NCI-H2029 treated with DMSO at 0.1 percent for 48 hours (cell line): ENCODE results near the gene SLC33A1.
A peak's percentile ranks its signal among the peaks of the same experiment; 100 is the strongest.
"Not testable (repeated sequence)": the region's sequence is repeated elsewhere in the genome, so short reads cannot be mapped to it uniquely, and the experiment has no call there.

ENCODE experiments used
- DNase-seq: peaks from one replicate; lab custom pipeline; 2025; lab: John Stamatoyannopoulos, UW

SLC33A1 gene

DNA sequence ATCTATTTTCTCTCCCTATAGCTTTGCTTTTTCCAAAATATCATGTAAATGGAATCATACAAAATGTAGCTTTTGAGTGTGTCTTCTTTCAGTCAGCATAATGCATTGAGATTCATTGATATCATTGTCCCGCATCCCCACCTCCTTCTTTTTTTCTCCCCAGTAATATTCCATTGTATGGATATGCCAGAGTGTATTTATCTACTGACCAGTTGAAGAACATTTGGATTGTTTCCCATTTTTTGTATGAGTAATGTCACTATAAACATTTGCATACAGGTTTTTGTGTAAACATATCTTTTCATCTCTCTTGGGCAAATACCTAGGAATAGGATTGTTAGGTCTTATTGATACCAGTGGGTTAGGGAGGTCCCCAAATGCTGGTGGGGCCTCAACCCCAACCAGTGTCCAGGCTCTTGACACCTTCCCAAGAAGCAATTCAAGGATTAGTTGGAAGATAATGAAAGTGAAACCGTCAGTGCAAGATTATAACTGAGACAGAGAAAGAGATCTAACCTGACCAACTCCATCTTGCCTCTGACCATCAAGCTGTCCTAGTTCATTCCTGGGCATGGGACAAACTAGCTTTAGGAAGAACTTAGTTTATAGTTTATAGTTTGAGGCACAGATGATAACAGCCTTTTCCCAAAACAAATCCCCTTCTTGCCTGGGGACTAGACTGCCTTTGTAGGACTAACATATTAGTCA lies 7.4 kb upstream of the SLC33A1 start:
- DNase-seq: no peak

- DNase-seq: not testable (repeated sequence)
These were observed 6.2 kb upstream of the SLC33A1 start for GRCh38 chr3:155860424-155860823.

DNA sequence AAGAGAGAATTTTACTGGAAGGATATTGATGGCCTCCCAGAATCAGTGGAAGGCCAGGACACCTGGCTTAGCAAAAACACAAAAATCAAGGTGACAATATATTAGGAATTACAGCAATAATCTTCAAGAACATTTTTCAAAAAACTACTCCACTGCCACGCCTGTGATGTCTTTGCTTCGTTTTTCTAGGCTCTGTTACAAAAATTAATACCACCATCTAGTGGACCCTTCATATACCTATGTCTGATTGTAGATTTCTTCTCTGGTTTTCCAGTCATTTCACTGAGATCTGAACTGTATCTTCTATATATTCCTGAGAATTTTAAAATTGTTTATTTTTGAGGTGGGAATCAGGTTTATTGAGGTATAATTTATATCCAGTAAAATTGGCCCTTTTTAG lies 5.6 kb upstream of the SLC33A1 start:
- no peak for DNase-seq

GRCh38 chr3:155853214-155854140 lies 750 bp downstream of the SLC33A1 start:
- no peak for DNase-seq

GRCh38 chr3:155852341-155852740 lies 1.9 kb downstream of the SLC33A1 start:
- DNase-seq: no peak

- DNase-seq: not testable (repeated sequence)
These were observed 4.8 kb downstream of the SLC33A1 start for GRCh38 chr3:155849404-155849803.

GRCh38 chr3:155847993-155848392 lies 6.2 kb downstream of the SLC33A1 start:
- DNase-seq: no peak

DNA sequence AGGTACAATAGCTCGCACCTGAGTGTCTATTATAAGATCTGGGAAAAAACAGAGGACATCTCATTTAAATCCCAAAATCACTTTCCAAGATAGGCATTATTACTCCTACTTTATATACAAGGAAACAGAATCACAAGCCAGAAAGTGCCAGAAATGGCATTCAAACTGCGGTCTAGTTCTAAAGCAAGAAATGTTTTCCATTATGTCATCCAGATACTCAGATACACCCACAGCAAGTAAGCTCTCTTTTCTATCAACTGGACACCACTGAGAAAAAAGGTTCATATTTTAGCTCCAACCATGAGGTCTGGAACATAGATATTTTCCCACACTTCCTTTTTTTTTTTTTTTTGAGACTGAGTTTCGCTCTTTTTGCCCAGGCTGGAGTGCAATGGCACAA lies 8.1 kb downstream of the SLC33A1 start:
- no peak for DNase-seq

- DNase-seq: no peak
These were observed 10.7 kb downstream of the SLC33A1 start for GRCh38 chr3:155843569-155843968.

- no peak for DNase-seq
These were observed 18.7 kb downstream of the SLC33A1 start for GRCh38 chr3:155835341-155836071.

DNA sequence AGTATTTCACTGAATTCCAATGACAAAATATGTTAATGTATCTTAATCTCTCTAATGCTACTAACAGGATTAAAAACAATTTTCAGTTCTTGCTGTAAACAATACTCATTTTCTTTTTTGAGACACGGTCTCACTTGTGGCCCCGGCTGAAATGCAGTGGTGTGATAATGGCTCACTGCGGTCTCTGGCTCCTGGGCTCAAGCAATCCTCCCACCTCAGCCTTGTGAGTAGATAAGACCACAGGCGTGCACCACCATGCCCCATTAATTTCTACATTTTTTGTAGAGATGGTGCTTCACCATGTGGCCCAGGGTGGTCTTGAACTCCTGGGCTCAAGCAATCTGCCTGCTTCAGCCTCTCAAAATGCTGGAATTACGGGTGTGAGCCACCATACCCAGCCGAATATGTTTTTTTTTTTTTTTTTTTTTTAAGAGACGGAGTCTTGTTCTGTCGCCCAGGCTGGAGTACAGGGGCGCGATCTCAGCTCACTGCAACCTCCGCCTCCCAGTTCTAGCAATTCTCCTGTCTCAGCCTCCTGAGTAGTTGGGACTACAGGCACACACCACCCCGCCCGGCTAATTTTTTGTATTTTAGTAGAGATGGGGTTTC lies 25.6 kb downstream of the SLC33A1 start:
- not testable (repeated sequence) for DNase-seq

DNA sequence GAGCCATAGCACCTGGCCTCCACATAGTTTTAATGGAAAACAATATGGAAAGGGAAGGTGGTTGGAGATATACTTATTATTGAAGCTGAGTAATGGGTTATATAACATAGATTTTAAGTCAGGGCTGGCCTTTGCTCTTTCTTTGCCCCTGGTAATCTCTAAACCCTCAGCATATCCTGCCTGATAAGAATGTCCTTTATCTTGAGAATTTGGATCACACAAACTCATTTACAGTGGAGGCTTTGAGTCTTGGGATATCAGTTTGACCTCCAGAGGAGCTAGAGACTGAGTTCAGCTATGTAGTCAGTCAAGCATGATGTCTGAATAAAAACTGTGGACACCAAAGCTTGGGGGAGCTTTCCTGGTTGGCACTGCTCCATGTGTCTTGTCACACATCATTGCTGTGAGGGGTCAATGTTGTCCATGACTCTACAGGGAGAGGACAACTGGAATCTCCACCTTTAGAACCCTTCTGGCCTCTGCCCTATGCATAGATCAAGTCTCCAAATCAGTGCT lies 39.1 kb downstream of the SLC33A1 start:
- DNase-seq: no peak

- not testable (repeated sequence) for DNase-seq
These were observed 41.0 kb downstream of the SLC33A1 start for GRCh38 chr3:155813224-155813623.

- DNase-seq: no peak
These were observed 45.0 kb downstream of the SLC33A1 start for GRCh38 chr3:155809181-155809580.

DNA sequence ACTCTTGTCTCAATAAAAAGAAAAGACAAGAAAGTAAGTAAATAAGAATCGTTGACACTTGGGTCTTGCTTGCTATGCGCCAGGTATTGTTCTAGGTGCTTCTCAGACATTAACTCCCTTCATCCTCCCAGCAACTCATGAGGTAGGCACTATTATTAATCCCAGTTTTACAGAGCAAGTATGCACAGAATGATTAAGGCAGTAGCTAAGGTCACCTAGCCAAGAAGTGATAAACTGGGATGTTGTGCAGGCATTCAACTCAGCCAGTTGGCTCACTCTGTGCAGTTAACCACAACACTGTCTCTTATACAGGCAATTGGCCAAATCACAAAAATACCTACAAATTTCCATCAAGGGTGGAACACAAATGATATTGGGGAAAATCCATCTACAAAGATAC lies 46.4 kb downstream of the SLC33A1 start:
- no peak for DNase-seq

DNA sequence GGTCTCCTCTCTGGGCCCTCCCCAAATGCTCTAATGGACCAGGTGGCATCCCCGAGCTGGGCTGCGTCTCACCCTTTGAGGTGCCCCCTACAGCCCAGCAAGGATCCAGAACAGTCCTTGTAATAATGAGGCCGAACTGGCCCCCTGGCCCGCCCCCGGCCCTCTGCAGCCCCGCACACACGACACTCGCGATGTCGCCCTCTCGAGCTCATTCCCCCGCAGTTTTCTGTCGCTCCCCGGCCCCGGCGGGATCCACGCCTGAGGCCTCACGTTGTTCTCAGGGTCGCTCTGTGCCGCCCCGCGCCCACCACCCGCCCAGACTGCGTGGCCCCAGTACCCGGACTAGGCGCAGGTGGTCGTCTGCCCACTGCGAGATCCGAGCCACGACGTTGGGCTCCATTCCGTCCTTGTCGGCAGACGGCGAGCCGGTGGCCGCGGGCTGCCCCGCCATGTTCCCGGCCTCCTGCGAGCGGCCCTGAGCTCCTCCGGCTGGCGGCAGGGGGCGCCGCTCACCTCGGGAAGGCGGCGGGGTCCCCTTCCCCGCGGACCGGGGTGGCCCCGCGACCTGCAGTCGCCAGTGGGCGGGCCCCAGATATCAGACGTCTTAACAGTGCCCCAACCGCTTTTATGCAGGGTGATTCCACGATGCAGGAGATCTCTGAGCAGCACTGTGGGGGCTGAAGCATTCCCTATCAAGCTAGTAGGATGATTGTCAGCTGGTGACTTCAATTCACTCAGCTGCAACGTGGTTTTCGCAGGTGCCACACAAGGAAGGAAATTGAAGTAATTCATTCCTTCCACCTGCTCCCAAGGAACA lies 48.2 kb downstream of the SLC33A1 start, which contains the start of gene C3orf33:
TSS of gene C3orf33 (minus strand) at position 477 of the 817 bp plus-strand sequence. CDS start at position 451, 26 bp downstream.
- peak; percentile 7 for DNase-seq

- peak; percentile 3 for DNase-seq
These were observed 48.9 kb downstream of the SLC33A1 start for GRCh38 chr3:155805204-155805801.

GRCh38 chr3:155804323-155804722 lies 49.9 kb downstream of the SLC33A1 start:
- DNase-seq: no peak

- no peak for DNase-seq
These were observed 61.7 kb downstream of the SLC33A1 start for GRCh38 chr3:155792532-155792931.

GRCh38 chr3:155791190-155791589 lies 63.0 kb downstream of the SLC33A1 start:
- DNase-seq: no peak
